HG03097 (cell line): ENCODE results near the gene RELCH.
A peak's percentile ranks its signal among the peaks of the same experiment; 100 is the strongest.
"Not testable (repeated sequence)": the region's sequence is repeated elsewhere in the genome, so short reads cannot be mapped to it uniquely, and the experiment has no call there.

Source experiments
- ATAC-seq: cut with Tn5 transposase; IDR thresholded peaks from one replicate; pipeline ENCODE4 v1.9.1; 2021; ENCODE audit not compliant: unreplicated experiment, low FRiP score

RELCH gene

GRCh38 chr18:62186774-62187542 lies at the start of gene RELCH, which contains the start of gene PIGN:
Gene RELCH (plus strand): TSS chr18:62187255. CDS start chr18:62187506, 251 bp downstream.
Gene PIGN (minus strand): TSS chr18:62187056. CDS start chr18:62161353, 25,703 bp downstream.
- ATAC-seq: peak; percentile 86

GRCh38 chr18:62138461-62139235 lies 48.4 kb upstream of the RELCH start:
- ATAC-seq: no peak

GRCh38 chr18:62140259-62140658 lies 46.8 kb upstream of the RELCH start:
- ATAC-seq: no peak

GRCh38 chr18:62144338-62144737 lies 42.7 kb upstream of the RELCH start:
- no peak for ATAC-seq

- ATAC-seq: no peak
Measured at GRCh38 chr18:62151068-62151771, 35.8 kb upstream of the RELCH start.

GRCh38 chr18:62152844-62153243 lies 34.2 kb upstream of the RELCH start:
- ATAC-seq: peak; percentile 59

- no peak for ATAC-seq
Measured at GRCh38 chr18:62157843-62158242, 29.2 kb upstream of the RELCH start.

- ATAC-seq: no peak
Measured at GRCh38 chr18:62164310-62164709, 22.7 kb upstream of the RELCH start.

- no peak for ATAC-seq
Measured at GRCh38 chr18:62164855-62165487, 22.1 kb upstream of the RELCH start.

- no peak for ATAC-seq
Measured at GRCh38 chr18:62165583-62165982, 21.5 kb upstream of the RELCH start.

GRCh38 chr18:62166524-62166923 lies 20.5 kb upstream of the RELCH start:
- ATAC-seq: not testable (repeated sequence)

- ATAC-seq: no peak
Measured at GRCh38 chr18:62170857-62171256, 16.2 kb upstream of the RELCH start.

GRCh38 chr18:62172298-62172697 lies 14.8 kb upstream of the RELCH start:
- no peak for ATAC-seq

GRCh38 chr18:62175521-62175920 lies 11.5 kb upstream of the RELCH start:
- no peak for ATAC-seq

GRCh38 chr18:62177271-62177670 lies 9.8 kb upstream of the RELCH start:
- no peak for ATAC-seq

GRCh38 chr18:62179213-62179612 lies 7.8 kb upstream of the RELCH start:
- no peak for ATAC-seq

- ATAC-seq: no peak
Measured at GRCh38 chr18:62182220-62182619, 4.8 kb upstream of the RELCH start.

- no peak for ATAC-seq
Measured at GRCh38 chr18:62183578-62184195, 3.4 kb upstream of the RELCH start.

GRCh38 chr18:62186499-62186773 lies 619 bp upstream of the RELCH start:
- no peak for ATAC-seq
